Activated T-cell treated with anti-CD3 and anti-CD28 coated beads, Interleukin-2, amount 50 U/mL, for 48 hours (primary cell): ENCODE data around the gene CRACR2A.

Experiments
- DNase-seq, 2 experiments: peaks; one replicate each; pipeline ENCODE4 v3.0.0-alpha.2; 2020

The CRACR2A gene

GRCh38 chr12:3752741-3753486, at the start of gene CRACR2A:
Gene CRACR2A, minus strand, starts transcription at chr12:3753109. Its CDS starts 56,110 bp downstream, at chr12:3696999.
- peak; percentile 87 to 91 for DNase-seq

GRCh38 chr12:3797531-3798048, 44.7 kb upstream of the CRACR2A start:
- no peak for DNase-seq

DNA sequence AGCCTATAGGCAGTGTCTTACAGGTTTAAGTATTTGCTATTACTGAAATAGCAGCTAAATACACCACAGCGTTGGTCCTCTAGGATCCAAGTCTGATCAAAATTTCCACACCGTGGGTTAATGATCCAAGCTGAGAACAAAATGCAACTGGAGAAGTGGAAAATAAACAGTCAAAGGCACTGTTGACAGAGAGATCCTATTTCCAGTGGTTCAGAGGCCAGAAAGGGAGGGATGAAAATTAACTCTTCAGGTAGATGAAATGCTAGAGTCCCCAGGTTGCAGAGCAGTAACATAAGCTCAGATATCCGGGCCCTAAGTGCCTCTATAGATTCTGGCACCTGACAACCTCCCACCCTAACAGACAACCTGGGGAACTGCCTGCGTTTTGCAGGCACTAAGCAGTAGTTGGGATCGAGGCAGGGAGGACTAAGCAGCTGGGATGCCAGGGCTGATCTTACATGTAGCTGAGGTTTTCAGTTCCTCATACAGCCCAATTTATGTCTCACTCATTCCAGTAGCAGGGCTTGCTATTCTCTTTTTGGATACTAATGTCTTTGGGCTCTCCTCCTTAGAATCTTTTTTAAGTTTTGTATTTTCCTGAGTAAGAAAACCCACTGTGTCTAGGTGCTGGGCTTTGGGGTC, 42.7 kb upstream of the CRACR2A start:
- no peak for DNase-seq

DNA sequence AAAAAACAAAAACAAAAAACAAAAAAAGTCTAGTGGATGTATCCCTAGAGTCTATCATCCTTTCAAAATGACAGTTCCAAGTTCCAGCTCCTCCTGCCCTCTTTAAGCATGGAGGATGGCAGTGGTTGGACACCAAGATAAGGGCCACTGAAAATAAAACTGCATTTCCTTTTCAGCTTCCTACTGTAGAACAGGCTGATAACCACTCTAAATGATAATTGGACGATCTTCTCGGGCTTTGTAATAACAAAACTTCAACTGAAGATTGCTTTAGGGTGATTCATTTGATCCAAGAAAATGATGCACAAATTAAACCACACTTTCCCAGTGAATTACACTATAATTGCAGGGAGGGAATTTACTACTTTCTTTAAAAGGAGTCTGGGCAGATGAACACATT, 42.2 kb upstream of the CRACR2A start:
- no peak for DNase-seq

GRCh38 chr12:3792623-3793288, 39.8 kb upstream of the CRACR2A start:
- no peak for DNase-seq

DNA sequence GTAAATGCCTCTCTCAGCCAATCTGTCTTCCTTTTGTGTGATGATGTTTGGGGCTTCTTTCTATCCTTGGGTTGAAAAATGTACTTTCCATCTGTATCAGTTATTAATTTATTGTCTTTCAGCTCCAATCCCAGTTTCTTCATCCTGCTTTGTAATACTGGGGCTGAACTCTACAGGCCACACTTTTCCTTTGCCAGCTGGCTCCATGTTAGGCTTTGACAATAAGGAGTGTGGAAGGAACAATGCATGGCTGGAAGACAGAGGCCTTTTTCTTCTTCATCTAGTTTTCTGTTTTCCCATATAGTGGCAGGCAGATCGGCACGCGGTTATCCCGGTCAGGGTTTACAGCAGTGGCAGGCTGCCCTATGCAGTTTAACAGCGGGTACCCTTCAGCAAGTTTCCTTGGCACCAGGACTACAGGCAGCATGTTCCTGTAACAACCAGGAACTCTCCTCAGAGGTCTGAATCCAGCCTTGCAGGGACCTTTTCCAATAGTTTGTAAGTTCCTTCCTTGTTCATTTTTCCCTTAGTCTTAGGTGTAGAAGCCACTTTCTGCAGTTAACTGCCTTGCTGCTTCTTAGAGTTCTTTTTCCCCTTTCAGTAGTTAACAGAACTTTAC, 38.5 kb upstream of the CRACR2A start:
- DNase-seq: no peak

GRCh38 chr12:3790642-3791041, 37.7 kb upstream of the CRACR2A start:
- no peak for DNase-seq

GRCh38 chr12:3789838-3790237, 36.9 kb upstream of the CRACR2A start:
- no peak for DNase-seq

- no peak for DNase-seq
These were observed 24.4 kb upstream of the CRACR2A start for GRCh38 chr12:3777206-3777809.

DNA sequence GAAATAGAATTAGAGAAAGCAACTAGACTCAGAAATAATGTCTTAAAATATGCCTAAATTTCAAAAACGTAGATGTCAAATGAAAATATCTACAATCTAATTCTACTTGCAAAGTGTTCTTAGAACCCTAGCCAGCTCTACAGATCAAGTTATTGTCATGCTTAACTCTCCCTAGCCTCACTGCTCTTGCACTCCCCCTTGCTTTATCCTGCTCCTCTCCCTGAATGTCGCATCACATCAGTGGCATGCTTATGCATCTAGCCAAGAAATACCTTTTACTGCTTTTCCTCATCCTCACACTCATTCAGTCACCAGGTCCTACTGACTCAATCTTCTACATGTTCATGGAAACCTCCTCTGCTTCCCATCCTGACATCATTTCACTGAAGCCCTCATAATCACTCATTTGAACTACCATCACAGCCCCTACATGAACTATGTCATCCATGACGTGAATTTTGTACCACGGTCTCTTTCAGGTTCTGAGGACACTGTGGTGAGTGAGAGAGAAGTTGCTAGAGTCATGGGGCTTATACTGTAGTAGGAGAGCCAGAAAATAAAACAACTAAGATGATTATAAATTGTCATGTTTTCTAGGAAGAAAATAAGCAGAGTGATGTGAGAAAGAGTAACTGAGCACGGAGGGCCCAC, 22.6 kb upstream of the CRACR2A start:
- DNase-seq: no peak

- no peak for DNase-seq
These were observed 19.5 kb upstream of the CRACR2A start for GRCh38 chr12:3772380-3772779.

DNA sequence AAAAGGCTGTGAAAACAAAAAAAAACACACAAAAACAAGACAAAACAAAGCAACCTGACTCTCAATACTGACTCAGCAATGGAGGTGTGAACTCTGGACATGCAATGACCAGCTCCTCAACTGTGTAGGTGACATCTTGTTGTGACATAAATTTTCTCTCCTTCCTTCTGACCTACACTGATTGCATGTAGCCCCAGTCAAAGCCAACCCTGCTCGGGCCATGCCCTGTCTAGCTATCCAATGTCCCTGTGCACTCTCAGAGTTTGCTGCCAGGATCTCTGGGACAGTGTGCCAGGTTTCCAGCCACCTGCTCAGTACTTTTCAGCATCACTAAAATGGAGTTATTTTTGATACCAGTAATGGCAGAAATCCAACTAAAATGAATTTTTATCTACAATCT, 18.9 kb upstream of the CRACR2A start:
- no peak for DNase-seq

DNA sequence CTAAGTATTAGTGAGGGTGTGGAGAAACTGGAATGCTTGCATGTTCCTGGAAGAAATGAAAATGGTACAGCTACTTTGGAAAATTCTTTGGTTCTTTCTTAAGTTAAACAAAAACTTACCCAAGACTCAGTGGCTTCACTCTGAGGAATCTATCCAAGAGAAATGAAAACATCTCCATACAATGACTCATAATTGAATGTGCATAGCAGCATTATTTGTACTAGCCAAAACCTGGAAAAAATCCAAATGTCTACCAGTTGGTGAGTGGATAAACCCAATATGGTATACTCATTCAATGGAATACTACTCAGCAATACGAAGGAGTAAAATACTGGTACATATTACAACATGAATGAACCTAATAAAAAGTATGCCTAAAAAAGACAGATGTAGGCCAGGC, 18.0 kb upstream of the CRACR2A start:
- DNase-seq: no peak

- no peak for DNase-seq
These were observed 16.1 kb upstream of the CRACR2A start for GRCh38 chr12:3768911-3769447.

DNA sequence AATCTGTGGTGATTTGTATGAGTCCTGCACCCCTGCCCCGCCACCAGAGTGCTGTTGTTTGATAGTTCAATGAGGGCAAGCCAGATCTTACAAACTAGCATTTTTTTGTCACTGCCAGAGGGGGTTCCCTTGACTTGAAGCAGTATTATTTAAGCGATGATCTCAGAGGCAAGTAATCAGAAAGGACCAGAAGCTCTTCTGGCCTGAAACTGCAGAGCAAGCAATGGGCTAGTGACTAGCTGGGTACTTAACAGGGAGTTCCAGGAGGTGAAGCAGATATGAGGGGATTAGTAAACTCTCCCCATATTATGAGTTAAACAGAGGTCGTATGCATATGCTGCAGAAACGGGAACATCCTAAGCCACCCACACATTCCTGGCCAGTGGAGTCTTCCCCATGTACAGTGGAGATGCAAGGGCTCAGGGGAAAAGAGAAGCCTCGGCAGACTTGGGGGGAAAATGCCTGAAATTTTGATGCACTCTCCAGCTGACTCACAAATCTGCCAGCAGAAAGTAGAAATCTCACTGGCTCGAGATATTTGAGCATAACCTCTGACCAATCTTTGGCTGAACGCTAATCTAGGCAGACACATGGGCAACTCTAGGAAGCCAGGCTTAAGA, 8.3 kb upstream of the CRACR2A start:
- no peak for DNase-seq

GRCh38 chr12:3759878-3760277, 7.0 kb upstream of the CRACR2A start:
- DNase-seq: no peak

DNA sequence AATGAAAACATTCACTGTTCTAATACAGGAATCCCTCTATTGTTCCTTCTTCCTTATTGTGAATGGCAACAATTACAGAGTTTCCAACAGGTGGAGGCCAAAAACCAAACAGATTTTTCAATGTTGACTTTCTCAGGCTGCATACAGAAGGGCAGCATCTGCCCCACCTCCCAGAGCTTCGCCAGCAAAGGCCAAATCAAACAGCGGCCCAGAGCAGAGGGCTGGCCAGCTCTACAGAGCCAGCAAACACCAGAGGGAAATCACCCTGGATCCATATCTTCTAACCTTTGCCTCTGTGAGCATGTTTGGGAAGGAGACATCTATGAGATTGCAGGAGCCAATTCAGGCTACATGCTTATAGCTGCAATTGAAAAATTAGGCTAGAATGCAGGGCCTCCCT, 4.4 kb upstream of the CRACR2A start:
- DNase-seq: no peak

GRCh38 chr12:3755898-3756297, 3.0 kb upstream of the CRACR2A start:
- no peak for DNase-seq

DNA sequence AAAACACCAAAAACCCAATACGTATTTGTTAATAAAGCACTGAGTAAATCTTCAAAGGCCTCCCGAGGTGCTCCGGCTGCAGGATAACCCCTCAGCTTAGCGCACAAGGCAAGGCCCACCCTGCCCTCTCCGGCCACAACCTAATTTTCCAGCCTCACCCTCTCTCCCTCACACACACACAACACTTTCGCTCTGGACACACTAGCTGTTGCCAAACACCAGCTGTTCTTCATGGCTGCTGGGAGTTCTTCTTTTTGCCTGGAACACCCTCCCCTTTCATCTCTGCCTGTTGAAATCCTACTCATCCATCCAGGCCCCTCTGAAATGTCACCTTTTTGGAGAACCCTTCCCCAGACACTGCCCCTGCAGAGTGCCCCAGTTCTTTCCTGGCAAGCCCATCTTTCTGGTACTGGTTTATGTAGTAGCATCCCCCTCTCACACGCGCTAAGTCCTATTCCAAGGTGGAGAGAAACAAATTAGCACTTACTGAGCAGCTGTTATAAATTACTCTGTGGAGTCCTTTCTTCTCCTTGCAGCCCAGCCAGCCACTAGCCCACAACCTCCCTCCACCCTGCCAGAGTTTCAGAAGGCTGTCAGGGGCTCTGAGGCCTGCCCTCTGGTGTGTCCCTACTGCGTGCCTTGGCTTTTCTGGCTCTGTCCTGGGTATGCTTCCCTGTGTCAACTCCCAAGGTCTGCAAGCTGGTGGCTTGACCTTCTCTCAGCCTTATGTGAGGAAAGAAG, 805 bp upstream of the CRACR2A start:
- DNase-seq: peak; percentile 38 to 39

GRCh38 chr12:3752096-3752709, 706 bp downstream of the CRACR2A start:
- peak; percentile 75 to 82 for DNase-seq
